HPDE6-E6E7 (cell line): Measurements from ENCODE around the gene USP17L18.
"Not testable (repeated sequence)": the region's sequence is repeated elsewhere in the genome, so short reads cannot be mapped to it uniquely, and the experiment has no call there.

Experiments
- DNase-seq: peaks from one replicate; pipeline ENCODE4 v3.0.0; 2011; ENCODE audit warnings: missing footprints; ENCODE audit errors: extremely low spot score

USP17L18 gene, protein sequence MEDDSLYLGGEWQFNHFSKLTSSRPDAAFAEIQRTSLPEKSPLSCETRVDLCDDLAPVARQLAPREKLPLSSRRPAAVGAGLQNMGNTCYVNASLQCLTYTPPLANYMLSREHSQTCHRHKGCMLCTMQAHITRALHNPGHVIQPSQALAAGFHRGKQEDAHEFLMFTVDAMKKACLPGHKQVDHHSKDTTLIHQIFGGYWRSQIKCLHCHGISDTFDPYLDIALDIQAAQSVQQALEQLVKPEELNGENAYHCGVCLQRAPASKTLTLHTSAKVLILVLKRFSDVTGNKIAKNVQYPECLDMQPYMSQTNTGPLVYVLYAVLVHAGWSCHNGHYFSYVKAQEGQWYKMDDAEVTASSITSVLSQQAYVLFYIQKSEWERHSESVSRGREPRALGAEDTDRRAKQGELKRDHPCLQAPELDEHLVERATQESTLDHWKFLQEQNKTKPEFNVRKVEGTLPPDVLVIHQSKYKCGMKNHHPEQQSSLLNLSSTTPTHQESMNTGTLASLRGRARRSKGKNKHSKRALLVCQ

DNA sequence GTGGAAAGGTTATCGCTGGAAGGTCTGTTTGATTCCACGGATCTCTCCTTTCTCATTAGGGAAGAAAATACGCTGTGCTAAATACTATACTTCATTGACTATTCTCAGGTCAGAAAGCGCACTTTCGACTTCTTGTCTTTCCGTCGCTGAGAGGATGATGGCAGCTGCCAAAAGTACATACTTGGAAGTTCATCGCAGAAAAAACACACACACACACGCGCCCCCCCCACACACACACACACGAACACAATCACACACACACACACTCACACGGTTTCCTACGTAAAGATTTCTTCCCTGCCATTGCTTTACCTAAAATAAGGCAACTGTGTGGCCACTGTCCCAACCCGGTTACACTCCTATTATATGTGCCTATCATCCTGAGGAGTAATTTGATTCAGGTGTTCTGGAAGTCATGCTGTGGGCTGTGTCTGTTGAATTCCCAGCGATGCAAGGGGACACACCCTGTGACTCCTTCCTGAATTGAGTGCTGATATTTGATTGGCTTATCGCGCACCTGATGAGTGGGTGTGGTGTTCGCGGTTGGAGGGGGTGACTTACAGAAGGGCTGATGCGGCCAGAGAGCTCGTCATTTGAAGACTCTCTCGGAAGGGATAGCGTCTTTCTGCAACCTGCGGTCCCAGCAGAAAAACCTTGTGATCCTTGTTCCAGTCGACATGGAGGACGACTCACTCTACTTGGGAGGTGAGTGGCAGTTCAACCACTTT lies at the start of gene USP17L18:
Gene USP17L18 (plus strand): TSS at position 678 of the 728 bp plus-strand sequence. CDS start 0 bp downstream, at position 678.
- DNase-seq: not testable (repeated sequence)

DNA sequence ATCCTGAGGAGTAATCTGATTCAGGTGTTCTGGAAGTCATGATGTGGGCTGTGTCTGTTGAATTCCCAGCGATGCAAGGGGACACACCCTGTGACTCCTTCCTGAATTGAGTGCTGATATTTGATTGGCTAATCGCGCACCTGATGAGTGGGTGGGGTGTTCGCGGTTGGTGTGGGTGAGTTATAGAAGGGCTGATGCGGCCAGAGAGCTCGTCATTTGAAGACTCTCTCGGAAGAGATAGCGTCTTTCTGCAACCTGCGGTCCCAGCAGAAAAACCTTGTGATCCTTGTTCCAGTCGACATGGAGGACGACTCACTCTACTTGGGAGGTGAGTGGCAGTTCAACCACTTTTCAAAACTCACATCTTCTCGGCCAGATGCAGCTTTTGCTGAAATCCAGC lies 38.1 kb upstream of the USP17L18 start, which contains the start of gene USP17L10:
Gene USP17L10 (plus strand): TSS at position 301 of the 400 bp plus-strand sequence. CDS start 0 bp downstream, at position 301.
- not testable (repeated sequence) for DNase-seq

DNA sequence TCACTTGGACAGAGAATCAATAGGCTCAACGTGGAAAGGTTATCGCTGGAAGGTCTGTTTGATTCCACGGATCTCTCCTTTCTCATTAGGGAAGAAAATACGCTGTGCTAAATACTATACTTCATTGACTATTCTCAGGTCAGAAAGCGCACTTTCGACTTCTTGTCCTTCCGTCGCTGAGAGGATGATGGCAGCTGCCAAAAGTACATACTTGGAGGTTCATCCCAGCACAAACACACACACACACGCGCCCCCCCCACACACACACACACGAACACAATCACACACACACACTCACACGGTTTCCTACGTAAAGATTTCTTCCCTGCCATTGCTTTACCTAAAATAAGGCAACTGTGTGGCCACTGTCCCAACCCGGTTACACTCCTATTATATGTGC lies 33.7 kb upstream of the USP17L18 start:
- not testable (repeated sequence) for DNase-seq

DNA sequence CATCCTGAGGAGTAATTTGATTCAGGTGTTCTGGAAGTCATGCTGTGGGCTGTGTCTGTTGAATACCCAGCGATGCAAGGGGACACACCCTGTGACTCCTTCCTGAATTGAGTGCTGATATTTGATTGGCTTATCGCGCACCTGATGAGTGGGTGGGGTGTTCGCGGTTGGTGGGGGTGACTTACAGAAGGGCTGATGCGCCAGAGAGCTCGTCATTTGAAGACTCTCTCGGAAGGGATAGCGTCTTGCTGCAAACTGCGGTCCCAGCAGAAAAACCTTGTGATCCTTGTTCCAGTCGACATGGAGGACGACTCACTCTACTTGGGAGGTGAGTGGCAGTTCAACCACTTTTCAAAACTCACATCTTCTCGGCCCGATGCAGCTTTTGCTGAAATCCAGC lies 33.3 kb upstream of the USP17L18 start, which contains the start of gene USP17L11:
Gene USP17L11 (plus strand): TSS at position 301 of the 400 bp plus-strand sequence. CDS start 0 bp downstream, at position 301.
- DNase-seq: not testable (repeated sequence)

DNA sequence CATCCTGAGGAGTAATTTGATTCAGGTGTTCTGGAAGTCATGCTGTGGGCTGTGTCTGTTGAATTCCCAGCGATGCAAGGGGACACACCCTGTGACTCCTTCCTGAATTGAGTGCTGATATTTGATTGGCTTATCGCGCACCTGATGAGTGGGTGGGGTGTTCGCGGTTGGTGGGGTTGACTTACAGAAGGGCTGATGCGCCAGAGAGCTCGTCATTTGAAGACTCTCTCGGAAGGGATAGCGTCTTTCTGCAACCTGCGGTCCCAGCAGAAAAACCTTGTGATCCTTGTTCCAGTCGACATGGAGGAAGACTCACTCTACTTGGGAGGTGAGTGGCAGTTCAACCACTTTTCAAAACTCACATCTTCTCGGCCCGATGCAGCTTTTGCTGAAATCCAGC lies 28.6 kb upstream of the USP17L18 start, which contains the start of gene USP17L12:
Gene USP17L12 (plus strand): TSS at position 301 of the 400 bp plus-strand sequence. CDS start 0 bp downstream, at position 301.
- not testable (repeated sequence) for DNase-seq

DNA sequence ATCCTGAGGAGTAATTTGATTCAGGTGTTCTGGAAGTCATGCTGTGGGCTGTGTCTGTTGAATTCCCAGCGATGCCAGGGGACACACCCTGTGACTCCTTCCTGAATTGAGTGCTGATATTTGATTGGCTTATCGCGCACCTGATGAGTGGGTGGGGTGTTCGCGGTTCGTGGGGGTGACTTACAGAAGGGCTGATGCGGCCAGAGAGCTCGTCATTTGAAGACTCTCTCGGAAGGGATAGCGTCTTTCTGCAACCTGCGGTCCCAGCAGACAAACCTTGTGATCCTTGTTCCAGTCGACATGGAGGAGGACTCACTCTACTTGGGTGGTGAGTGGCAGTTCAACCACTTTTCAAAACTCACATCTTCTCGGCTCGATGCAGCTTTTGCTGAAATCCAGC lies 23.8 kb upstream of the USP17L18 start, which contains the start of gene USP17L13:
Gene USP17L13 (plus strand): TSS at position 301 of the 400 bp plus-strand sequence. CDS start 0 bp downstream, at position 301.
- DNase-seq: not testable (repeated sequence)

DNA sequence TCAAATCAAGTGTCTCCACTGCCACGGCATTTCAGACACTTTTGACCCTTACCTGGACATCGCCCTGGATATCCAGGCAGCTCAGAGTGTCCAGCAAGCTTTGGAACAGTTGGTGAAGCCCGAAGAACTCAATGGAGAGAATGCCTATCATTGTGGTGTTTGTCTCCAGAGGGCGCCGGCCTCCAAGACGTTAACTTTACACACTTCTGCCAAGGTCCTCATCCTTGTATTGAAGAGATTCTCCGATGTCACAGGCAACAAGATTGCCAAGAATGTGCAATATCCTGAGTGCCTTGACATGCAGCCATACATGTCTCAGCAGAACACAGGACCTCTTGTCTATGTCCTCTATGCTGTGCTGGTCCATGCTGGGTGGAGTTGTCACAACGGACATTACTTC lies 18.2 kb upstream of the USP17L18 start:
- DNase-seq: not testable (repeated sequence)

DNA sequence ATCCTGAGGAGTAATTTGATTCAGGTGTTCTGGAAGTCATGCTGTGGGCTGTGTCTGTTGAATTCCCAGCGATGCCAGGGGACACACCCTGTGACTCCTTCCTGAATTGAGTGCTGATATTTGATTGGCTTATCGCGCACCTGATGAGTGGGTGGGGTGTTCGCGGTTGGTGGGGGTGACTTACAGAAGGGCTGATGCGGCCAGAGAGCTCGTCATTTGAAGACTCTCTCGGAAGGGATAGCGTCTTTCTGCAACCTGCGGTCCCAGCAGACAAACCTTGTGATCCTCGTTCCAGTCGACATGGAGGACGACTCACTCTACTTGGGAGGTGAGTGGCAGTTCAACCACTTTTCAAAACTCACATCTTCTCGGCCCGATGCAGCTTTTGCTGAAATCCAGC lies 14.3 kb upstream of the USP17L18 start, which contains the start of gene USP17L15:
Gene USP17L15 (plus strand): TSS at position 301 of the 400 bp plus-strand sequence. CDS start 0 bp downstream, at position 301.
- not testable (repeated sequence) for DNase-seq

DNA sequence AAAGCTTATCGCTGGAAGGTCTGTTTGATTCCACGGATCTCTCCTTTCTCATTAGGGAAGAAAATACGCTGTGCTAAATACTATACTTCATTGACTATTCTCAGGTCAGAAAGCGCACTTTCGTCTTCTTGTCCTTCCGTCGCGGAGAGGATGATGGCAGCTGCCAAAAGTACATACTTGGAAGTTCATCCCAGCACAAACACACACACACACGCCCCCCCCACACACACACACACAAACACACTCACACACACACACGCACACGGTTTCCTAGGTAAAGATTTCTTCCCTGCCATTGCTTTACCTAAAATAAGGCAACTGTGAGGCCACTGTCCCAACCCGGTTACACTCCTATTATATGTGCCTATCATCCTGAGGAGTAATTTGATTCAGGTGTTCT lies 10.0 kb upstream of the USP17L18 start:
- DNase-seq: not testable (repeated sequence)

DNA sequence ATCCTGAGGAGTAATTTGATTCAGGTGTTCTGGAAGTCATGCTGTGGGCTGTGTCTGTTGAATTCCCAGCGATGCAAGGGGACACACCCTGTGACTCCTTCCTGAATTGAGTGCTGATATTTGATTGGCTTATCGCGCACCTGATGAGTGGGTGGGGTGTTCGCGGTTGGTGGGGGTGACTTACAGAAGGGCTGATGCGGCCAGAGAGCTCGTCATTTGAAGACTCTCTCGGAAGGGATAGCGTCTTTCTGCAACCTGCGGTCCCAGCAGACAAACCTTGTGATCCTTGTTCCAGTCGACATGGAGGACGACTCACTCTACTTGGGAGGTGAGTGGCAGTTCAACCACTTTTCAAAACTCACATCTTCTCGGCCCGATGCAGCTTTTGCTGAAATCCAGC lies 4.9 kb upstream of the USP17L18 start, which contains the start of gene USP17L17:
Gene USP17L17 (plus strand): TSS at position 301 of the 400 bp plus-strand sequence. CDS start 0 bp downstream, at position 301.
- DNase-seq: not testable (repeated sequence)

DNA sequence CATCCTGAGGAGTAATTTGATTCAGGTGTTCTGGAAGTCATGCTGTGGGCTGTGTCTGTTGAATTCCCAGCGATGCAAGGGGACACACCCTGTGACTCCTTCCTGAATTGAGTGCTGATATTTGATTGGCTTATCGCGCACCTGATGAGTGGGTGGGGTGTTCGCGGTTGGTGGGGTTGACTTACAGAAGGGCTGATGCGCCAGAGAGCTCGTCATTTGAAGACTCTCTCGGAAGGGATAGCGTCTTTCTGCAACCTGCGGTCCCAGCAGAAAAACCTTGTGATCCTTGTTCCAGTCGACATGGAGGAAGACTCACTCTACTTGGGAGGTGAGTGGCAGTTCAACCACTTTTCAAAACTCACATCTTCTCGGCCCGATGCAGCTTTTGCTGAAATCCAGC lies 4.6 kb downstream of the USP17L18 start, which contains the start of gene USP17L19:
Gene USP17L19 (plus strand): TSS at position 301 of the 400 bp plus-strand sequence. CDS start 0 bp downstream, at position 301.
- DNase-seq: not testable (repeated sequence)

DNA sequence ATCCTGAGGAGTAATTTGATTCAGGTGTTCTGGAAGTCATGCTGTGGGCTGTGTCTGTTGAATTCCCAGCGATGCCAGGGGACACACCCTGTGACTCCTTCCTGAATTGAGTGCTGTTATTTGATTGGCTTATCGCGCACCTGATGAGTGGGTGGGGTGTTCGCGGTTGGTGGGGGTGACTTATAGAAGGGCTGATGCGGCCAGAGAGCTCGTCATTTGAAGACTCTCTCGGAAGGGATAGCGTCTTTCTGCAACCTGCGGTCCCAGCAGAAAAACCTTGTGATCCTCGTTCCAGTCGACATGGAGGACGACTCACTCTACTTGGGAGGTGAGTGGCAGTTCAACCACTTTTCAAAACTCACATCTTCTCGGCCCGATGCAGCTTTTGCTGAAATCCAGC lies 9.4 kb downstream of the USP17L18 start, which contains the start of gene USP17L20:
Gene USP17L20 (plus strand): TSS at position 301 of the 400 bp plus-strand sequence. CDS start 0 bp downstream, at position 301.
- DNase-seq: not testable (repeated sequence)

DNA sequence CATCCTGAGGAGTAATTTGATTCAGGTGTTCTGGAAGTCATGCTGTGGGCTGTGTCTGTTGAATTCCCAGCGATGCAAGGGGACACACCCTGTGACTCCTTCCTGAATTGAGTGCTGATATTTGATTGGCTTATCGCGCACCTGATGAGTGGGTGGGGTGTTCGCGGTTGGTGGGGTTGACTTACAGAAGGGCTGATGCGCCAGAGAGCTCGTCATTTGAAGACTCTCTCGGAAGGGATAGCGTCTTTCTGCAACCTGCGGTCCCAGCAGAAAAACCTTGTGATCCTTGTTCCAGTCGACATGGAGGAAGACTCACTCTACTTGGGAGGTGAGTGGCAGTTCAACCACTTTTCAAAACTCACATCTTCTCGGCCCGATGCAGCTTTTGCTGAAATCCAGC lies 14.1 kb downstream of the USP17L18 start, which contains the start of gene USP17L21:
Gene USP17L21 (plus strand): TSS at position 301 of the 400 bp plus-strand sequence. CDS start 0 bp downstream, at position 301.
- not testable (repeated sequence) for DNase-seq

DNA sequence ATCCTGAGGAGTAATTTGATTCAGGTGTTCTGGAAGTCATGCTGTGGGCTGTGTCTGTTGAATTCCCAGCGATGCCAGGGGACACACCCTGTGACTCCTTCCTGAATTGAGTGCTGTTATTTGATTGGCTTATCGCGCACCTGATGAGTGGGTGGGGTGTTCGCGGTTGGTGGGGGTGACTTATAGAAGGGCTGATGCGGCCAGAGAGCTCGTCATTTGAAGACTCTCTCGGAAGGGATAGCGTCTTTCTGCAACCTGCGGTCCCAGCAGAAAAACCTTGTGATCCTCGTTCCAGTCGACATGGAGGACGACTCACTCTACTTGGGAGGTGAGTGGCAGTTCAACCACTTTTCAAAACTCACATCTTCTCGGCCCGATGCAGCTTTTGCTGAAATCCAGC lies 18.9 kb downstream of the USP17L18 start, which contains the start of gene USP17L22:
Gene USP17L22 (plus strand): TSS at position 301 of the 400 bp plus-strand sequence. CDS start 0 bp downstream, at position 301.
- DNase-seq: not testable (repeated sequence)

DNA sequence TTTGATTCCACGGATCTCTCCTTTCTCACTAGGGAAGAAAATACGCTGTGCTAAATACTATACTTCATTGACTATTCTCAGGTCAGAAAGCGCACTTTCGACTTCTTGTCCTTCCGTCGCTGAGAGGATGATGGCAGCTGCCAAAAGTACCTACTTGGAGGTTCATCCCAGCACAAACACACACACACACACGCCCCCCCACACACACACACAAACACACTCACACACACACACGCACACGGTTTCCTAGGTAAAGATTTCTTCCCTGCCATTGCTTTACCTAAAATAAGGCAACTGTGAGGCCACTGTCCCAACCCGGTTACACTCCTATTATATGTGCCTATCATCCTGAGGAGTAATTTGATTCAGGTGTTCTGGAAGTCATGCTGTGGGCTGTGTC lies 23.3 kb downstream of the USP17L18 start:
- DNase-seq: not testable (repeated sequence)
